Trophoblast cell (in vitro differentiated cells and primary cell): Measurements from ENCODE around the gene ZNF467.

Experiments
- DNase-seq, 2 donors: peaks; one replicate each; pipeline ENCODE4 v3.0.0-alpha.2; 2016
- H2AFZ ChIP-seq: 2 replicates; pipeline ENCODE4 v1.6.1; 2013; ENCODE audit warnings: low read length, moderate library complexity, mild to moderate bottlenecking; ENCODE audit not compliant: insufficient read depth, poor library complexity
- H2AK5ac ChIP-seq: 2 replicates; pipeline ENCODE4 v1.6.1; 2013; ENCODE audit warnings: mild to moderate bottlenecking, low read length
- H2BK120ac ChIP-seq: 2 replicates; pipeline ENCODE4 v1.6.1; 2013; ENCODE audit warnings: low read length, mild to moderate bottlenecking, moderate library complexity; ENCODE audit not compliant: insufficient read depth, poor library complexity
- H2BK12ac ChIP-seq: 2 replicates; pipeline ENCODE4 v1.6.1; 2013; ENCODE audit warnings: mild to moderate bottlenecking, low read length, moderate library complexity
- H2BK5ac ChIP-seq: 2 replicates; pipeline ENCODE4 v1.6.1; 2013; ENCODE audit warnings: low read length, low read depth, moderate library complexity, mild to moderate bottlenecking; ENCODE audit not compliant: poor library complexity
- H3K14ac ChIP-seq: 2 replicates; pipeline ENCODE4 v1.6.1; 2013; ENCODE audit warnings: mild to moderate bottlenecking, low read length
- H3K18ac ChIP-seq: 2 replicates; pipeline ENCODE4 v1.6.1; 2013; ENCODE audit warnings: mild to moderate bottlenecking, low read length
- H3K23ac ChIP-seq: 2 replicates; pipeline ENCODE4 v1.6.1; 2013; ENCODE audit warnings: low read length
- H3K27ac ChIP-seq: 2 replicates; pipeline ENCODE4 v1.5.1; 2013; ENCODE audit warnings: low read depth, mild to moderate bottlenecking, inconsistent platforms, low read length, moderate library complexity
- H3K27me3 ChIP-seq: 2 replicates; pipeline ENCODE4 v1.6.1; 2013; ENCODE audit warnings: inconsistent platforms, mild to moderate bottlenecking, low read length, moderate library complexity; ENCODE audit not compliant: insufficient read depth
- H3K36me3 ChIP-seq, 2 experiments: 1 replicate in 1 of 2; 2 replicates in 1 of 2; pipeline ENCODE4 v1.6.1; 2013; ENCODE audit warnings: low read length in 2 of 2, mild to moderate bottlenecking in 2 of 2, moderate library complexity in 1 of 2; ENCODE audit not compliant: insufficient read depth in 2 of 2, control insufficient read depth in 1 of 2
- H3K4ac ChIP-seq: 2 replicates; pipeline ENCODE4 v1.6.1; 2013; ENCODE audit warnings: low read depth, mild to moderate bottlenecking, low read length, moderate library complexity
- H3K4me1 ChIP-seq, 2 experiments: 1 replicate in 1 of 2; 2 replicates in 1 of 2; pipeline ENCODE4 v1.6.1; 2013; ENCODE audit warnings: low read length in 2 of 2, mild to moderate bottlenecking in 2 of 2, moderate library complexity in 1 of 2; ENCODE audit not compliant: insufficient read depth in 2 of 2, control insufficient read depth in 1 of 2
- H3K4me2 ChIP-seq: 2 replicates; pipeline ENCODE4 v1.6.1; 2013; ENCODE audit warnings: inconsistent platforms, mild to moderate bottlenecking, low read length, moderate library complexity
- H3K4me3 ChIP-seq: 2 replicates; pipeline ENCODE4 v1.5.1; 2013; ENCODE audit warnings: mild to moderate bottlenecking, low read depth, low read length, inconsistent platforms
- H3K79me1 ChIP-seq: one replicate; pipeline ENCODE4 v1.6.1; 2013; ENCODE audit warnings: low read length
- H3K79me2 ChIP-seq: 2 replicates; pipeline ENCODE4 v1.6.1; 2013; ENCODE audit warnings: low read length, mild to moderate bottlenecking; ENCODE audit not compliant: control insufficient read depth, insufficient read depth, poor library complexity
- H3K9ac ChIP-seq: 2 replicates; pipeline ENCODE4 v1.6.1; 2013; ENCODE audit warnings: mild to moderate bottlenecking, low read length
- H3K9me3 ChIP-seq: 2 replicates; pipeline ENCODE4 v1.6.1; 2013; ENCODE audit warnings: low read depth, mild to moderate bottlenecking, control low read depth, inconsistent platforms, low read length; ENCODE audit not compliant: insufficient read depth
- H4K12ac ChIP-seq: 2 replicates; pipeline ENCODE4 v1.6.1; 2013; ENCODE audit warnings: low read depth, mild to moderate bottlenecking, low read length, moderate library complexity
- H4K8ac ChIP-seq: 2 replicates; pipeline ENCODE4 v1.6.1; 2013; ENCODE audit warnings: low read depth, mild to moderate bottlenecking, low read length, moderate library complexity
- H4K91ac ChIP-seq: one replicate; pipeline ENCODE4 v1.6.1; 2013; ENCODE audit warnings: low read depth, mild to moderate bottlenecking, low read length, moderate library complexity
- WGBS: extraction: QIAGEN DNeasy Blood & Tissue Kit; methylation state at CpG from one replicate; pipeline ENCODE4 v1.1.7; 2013; ENCODE audit warnings: missing lambda C conversion rate; ENCODE audit not compliant: insufficient read length, insufficient coverage; ENCODE audit errors: extremely low coverage; 5-methylcytosine and 5-hydroxymethylcytosine counted together

Gene ZNF467

DNA sequence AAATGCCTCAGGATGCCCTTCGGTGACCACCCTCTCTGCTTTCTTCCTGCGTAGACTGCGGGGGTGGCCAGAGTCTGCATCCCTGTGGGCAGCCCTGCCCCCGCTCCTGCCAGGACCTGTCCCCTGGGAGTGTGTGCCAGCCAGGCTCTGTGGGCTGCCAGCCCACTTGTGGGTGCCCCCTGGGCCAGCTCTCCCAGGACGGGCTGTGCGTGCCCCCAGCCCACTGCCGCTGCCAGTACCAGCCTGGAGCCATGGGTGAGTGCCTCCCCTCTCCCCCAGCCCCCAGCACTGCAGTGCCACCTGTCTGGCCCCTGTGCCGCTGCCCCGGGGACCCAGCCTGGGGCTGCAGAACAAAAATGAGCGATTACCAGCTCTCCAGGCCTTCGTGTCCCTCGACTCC is 41.7 kb upstream of the ZNF467 start:
- WGBS, result no CpG with 5 or more reads among the region's 12 CpGs
- Histone ChIP-seq H2AFZ (no peak overlapping the region), H2BK120ac (no peak overlapping the region), H2AK5ac (no peak overlapping the region), H4K12ac (no peak overlapping the region), H3K27me3 (no peaks in the 10 kb centered on the region), H3K79me1 (no peaks in the 10 kb centered on the region), H3K4me2 (no peak overlapping the region), H3K36me3 (no peaks in the 10 kb centered on the region), H3K9me3 (peaks cover 4% of the 10 kb centered on the region), H3K27ac (no peak overlapping the region), H3K18ac (no peak overlapping the region), H4K8ac (no peak overlapping the region), H4K91ac (no peak overlapping the region), H3K9ac (no peak overlapping the region), H3K4ac (no peak overlapping the region), H3K79me2 (no peaks in the 10 kb centered on the region), H2BK5ac (no peak overlapping the region), H3K23ac (no peak overlapping the region), H3K14ac (no peak overlapping the region), H3K4me1 (no peaks in the 10 kb centered on the region), H3K4me3 (no peak overlapping the region), H2BK12ac (no peak overlapping the region)
- DNase-seq, result no peak

DNA sequence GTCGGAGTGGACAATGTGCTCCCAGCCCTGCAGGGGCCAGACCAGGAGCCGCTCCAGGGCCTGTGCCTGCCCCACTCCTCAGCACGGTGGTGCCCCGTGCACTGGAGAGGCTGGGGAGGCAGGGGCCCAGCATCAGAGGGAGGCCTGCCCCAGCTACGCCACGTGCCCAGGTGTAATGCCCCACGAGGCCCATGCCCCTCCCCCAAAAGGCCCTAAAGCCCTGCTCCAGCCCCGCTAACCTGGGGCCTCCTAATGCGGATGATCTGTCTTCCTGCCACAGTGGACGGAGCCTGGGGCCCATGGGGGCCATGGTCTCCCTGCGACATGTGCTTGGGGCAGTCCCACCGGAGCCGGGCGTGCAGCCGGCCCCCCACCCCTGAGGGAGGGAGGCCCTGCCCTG is 41.1 kb upstream of the ZNF467 start:
- no peaks in the 10 kb centered on the region for H3K79me1 ChIP-seq
- H3K4me3 ChIP-seq, result no peak overlapping the region
- H3K36me3 ChIP-seq, result no peaks in the 10 kb centered on the region
- H3K27me3 ChIP-seq, result no peaks in the 10 kb centered on the region
- H4K8ac ChIP-seq, result no peak overlapping the region
- H2BK5ac ChIP-seq, result no peak overlapping the region
- peaks cover 4% of the 10 kb centered on the region for H3K9me3 ChIP-seq
- no peak overlapping the region for H3K9ac ChIP-seq
- H3K27ac ChIP-seq, result no peak overlapping the region
- H3K18ac ChIP-seq, result no peak overlapping the region
- H3K14ac ChIP-seq, result no peak overlapping the region
- H2BK12ac ChIP-seq, result no peak overlapping the region
- no peak overlapping the region for H3K4ac ChIP-seq
- no CpG with 5 or more reads among the region's 15 CpGs for WGBS
- H2AFZ ChIP-seq, result no peak overlapping the region
- no peak overlapping the region for H2BK120ac ChIP-seq
- H4K91ac ChIP-seq, result no peak overlapping the region
- no peak overlapping the region for H3K4me2 ChIP-seq
- DNase-seq, result no peak
- no peaks in the 10 kb centered on the region for H3K79me2 ChIP-seq
- H2AK5ac ChIP-seq, result no peak overlapping the region
- H3K23ac ChIP-seq, result no peak overlapping the region
- no peaks in the 10 kb centered on the region for H3K4me1 ChIP-seq
- H4K12ac ChIP-seq, result no peak overlapping the region

DNA sequence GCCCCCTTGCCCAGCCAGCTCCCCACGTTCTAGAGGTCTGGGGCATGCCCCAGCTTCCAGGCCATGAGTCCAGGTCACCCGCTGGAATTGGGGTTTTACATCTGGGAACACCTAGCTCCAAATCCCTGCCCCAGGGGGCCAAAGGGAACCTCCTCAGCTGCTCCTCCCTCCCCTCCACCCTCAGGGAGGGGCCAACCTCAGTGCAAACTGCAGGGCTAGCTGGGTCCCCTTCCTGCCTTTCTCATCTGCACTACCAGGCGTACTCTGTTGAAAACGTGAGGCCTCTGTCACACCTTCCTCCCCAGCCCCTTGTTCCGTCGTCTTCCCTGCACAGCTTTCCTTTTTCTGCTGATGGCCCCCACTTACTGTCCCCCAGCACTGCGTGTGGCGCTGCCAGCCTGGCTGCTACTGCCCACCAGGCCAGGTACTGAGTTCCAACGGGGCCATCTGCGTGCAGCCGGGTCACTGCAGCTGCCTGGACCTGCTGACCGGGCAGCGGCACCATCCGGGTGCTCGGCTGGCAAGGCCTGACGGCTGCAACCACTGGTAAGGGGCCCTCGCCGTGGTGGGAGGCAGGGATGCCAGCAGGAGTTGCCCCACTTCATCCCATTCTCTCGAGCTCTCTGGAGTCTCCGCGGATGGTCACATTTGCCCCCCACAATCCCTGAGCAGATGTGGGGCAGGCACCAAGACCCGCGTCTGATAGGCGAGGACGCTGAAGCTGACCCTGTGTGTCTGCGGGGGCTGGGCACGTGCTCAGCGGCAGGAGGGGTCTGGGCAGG is 40.1 kb upstream of the ZNF467 start:
- no CpG with 5 or more reads among the region's 28 CpGs for WGBS
- H3K27ac ChIP-seq, result no peak overlapping the region
- no peak overlapping the region for H3K23ac ChIP-seq
- no peaks in the 10 kb centered on the region for H3K27me3 ChIP-seq
- no peak overlapping the region for H2BK12ac ChIP-seq
- no peak overlapping the region for H4K12ac ChIP-seq
- no peak overlapping the region for H3K18ac ChIP-seq
- no peak for DNase-seq
- no peak overlapping the region for H3K14ac ChIP-seq
- no peaks in the 10 kb centered on the region for H3K4me1 ChIP-seq
- H2AK5ac ChIP-seq, result no peak overlapping the region
- no peak overlapping the region for H3K4me3 ChIP-seq
- no peaks in the 10 kb centered on the region for H3K36me3 ChIP-seq
- peaks cover 4% of the 10 kb centered on the region for H3K9me3 ChIP-seq
- no peak overlapping the region for H2BK120ac ChIP-seq
- no peak overlapping the region for H3K9ac ChIP-seq
- no peaks in the 10 kb centered on the region for H3K79me2 ChIP-seq
- no peak overlapping the region for H3K4ac ChIP-seq
- H2BK5ac ChIP-seq, result no peak overlapping the region
- no peak overlapping the region for H3K4me2 ChIP-seq
- H4K91ac ChIP-seq, result no peak overlapping the region
- H4K8ac ChIP-seq, result no peak overlapping the region
- no peak overlapping the region for H2AFZ ChIP-seq
- H3K79me1 ChIP-seq, result no peaks in the 10 kb centered on the region

DNA sequence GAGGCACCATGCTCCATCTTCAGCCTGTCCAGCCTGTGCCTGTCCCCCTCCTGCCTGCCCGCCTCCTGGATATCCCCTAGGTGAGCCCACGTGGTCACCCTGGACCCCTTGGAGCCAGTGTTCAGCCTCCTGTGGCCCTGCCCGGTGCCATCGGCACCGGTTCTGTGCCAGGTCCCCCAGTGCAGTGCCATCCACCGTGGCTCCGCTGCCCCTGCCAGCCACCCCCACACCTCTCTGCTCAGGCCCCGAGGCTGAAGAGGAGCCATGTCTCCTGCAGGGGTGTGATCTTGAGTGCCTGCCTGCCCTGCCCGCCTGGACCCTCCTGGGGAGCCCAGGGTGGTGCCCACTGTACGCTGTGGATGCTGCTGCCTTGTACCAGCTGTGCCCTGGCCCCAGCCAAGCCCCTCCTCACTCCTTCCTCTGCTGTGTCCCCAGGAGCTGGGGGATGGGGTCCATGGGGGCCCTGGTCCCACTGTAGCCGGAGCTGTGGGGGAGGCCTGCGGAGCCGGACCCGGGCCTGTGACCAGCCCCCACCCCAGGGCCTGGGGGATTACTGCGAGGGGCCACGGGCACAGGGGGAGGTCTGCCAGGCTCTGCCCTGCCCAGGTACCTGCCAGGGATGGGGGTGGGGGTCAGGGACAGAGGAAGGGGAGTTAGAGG is 38.6 kb upstream of the ZNF467 start:
- no peak overlapping the region for H3K4me2 ChIP-seq
- H3K27me3 ChIP-seq, result no peaks in the 10 kb centered on the region
- H3K9me3 ChIP-seq, result peaks cover 2% of the 10 kb centered on the region
- H3K79me1 ChIP-seq, result no peaks in the 10 kb centered on the region
- no peak overlapping the region for H2BK5ac ChIP-seq
- H4K8ac ChIP-seq, result no peak overlapping the region
- H3K27ac ChIP-seq, result no peak overlapping the region
- no peak overlapping the region for H2BK120ac ChIP-seq
- H4K91ac ChIP-seq, result no peak overlapping the region
- no peak overlapping the region for H2AFZ ChIP-seq
- H3K4ac ChIP-seq, result no peak overlapping the region
- no peaks in the 10 kb centered on the region for H3K4me1 ChIP-seq
- no peak for DNase-seq
- no peak overlapping the region for H3K18ac ChIP-seq
- no peaks in the 10 kb centered on the region for H3K36me3 ChIP-seq
- H3K9ac ChIP-seq, result no peak overlapping the region
- no CpG with 5 or more reads among the region's 16 CpGs for WGBS
- no peaks in the 10 kb centered on the region for H3K79me2 ChIP-seq
- no peak overlapping the region for H3K14ac ChIP-seq
- no peak overlapping the region for H3K4me3 ChIP-seq
- H2AK5ac ChIP-seq, result no peak overlapping the region
- H2BK12ac ChIP-seq, result no peak overlapping the region
- H3K23ac ChIP-seq, result no peak overlapping the region
- no peak overlapping the region for H4K12ac ChIP-seq
